ENCODE measurements around the gene PHOSPHO1.
"Not testable (repeated sequence)": the region's sequence is repeated elsewhere in the genome, so short reads cannot be mapped to it uniquely, and the experiment has no call there.

GRCh38 chr17:49261540-49261939 lies 31.0 kb upstream of the PHOSPHO1 start:
- not testable (repeated sequence) for TF ChIP-seq CTCF, POLR2AphosphoS5 (IDR thresholded peaks at IDR 0.05)

All from prostate gland (tissue), 2 donors.